GM19099 (cell line): ENCODE results near the gene CERS3.

Source experiments
- POLR2A ChIP-seq: IDR thresholded peaks from 3 replicates; pipeline ENCODE4 v1.6.1; 2011; ENCODE audit warnings: low read depth; ENCODE audit not compliant: insufficient read length; ENCODE audit errors: extremely low read depth

The CERS3 gene

DNA sequence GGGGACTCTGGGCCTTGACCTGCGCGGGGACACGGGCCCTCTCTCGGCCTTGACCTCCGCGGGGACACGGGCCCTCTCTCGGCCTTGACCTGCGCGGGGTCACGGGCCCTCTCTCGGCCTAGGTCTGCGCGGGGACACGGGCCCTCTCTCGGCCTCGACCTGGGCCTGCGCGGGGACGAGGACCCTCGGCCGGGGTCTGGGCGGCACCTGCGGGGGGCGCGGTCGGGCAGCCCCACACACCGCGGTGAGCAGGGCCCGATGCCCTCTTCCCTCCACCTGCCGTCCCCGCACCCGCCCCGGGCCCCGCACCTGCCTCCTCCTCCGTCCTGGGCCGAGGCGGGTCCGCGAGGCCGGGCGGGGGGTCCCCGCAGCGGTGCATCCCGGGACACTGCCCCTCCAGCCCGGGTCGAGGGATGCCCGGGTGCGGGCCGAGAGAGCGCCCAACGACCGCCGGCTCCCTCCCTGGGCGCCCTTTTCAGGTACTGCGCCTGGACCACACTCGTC is 15.6 kb upstream of the CERS3 start:
- no peak for TF ChIP-seq POLR2A

- TF ChIP-seq POLR2A, result no peak
Measured at GRCh38 chr15:100542290-100542689, 13.5 kb upstream of the CERS3 start.

DNA sequence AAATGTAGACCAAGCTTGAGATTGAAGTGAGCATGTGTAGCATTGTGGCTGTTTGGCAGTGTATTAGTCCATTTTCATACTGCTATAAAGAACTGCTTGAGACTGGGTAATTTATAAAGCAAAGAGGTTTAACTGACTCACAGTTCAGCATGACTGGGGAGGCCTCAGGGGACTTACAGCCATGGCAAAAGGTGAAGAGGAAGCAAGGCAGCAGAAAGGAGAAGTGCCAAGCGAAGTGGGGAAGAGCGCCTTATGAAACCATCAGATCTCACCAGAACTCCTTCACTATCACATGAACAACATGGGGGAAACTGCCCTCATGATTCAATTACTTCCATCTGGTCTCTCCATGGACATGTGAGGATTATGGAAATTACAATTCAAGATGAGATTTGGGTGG is 8.6 kb upstream of the CERS3 start:
- TF ChIP-seq POLR2A, result no peak

- no peak for TF ChIP-seq POLR2A
Measured at GRCh38 chr15:100536733-100537132, 8.0 kb upstream of the CERS3 start.

GRCh38 chr15:100533886-100534285 is 5.1 kb upstream of the CERS3 start:
- TF ChIP-seq POLR2A, result no peak

DNA sequence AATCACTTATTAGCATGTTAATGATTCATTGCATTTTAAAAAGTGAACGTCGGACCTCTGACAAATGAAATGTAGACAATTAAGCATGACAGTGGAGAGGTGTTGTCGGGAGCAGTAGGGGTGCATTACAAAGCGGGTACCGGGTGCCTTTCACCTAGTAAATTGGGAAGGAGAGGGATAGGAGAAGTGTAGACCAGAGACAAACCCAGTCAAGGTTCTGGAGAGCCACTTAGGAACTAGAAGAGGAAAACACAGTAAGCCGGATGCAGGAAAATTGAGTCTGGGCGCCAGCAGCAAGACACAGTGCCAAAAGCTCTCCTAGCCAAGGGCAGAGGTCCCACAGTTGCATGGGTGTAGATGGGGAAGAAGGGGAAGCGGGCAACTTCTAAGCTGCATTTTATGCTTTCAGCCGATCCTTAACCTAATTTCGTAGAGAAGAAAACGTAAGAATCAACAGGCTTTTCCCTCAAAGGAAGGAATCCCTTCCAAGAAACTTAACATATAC is 3.1 kb upstream of the CERS3 start:
- TF ChIP-seq POLR2A, result no peak

DNA sequence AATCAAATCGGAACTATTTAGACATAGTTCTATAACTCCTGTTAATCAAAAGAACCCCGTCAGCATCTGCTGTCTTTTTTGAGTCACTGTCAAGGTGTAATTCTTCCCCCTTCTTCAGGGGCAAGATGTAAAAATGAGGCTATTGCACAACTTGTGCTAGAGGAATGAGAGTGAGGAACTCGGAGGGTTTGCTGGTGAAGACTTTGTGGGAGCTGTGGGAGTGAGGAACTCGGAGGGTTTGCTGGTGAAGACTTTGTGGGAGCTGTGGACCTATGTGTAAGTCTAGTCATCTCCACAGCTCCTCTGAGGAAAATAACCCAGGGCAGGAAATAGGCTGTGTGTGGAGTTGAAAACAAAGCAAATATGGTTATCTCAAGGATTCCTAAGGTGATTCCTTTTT is 2.5 kb upstream of the CERS3 start:
- TF ChIP-seq POLR2A, result no peak

DNA sequence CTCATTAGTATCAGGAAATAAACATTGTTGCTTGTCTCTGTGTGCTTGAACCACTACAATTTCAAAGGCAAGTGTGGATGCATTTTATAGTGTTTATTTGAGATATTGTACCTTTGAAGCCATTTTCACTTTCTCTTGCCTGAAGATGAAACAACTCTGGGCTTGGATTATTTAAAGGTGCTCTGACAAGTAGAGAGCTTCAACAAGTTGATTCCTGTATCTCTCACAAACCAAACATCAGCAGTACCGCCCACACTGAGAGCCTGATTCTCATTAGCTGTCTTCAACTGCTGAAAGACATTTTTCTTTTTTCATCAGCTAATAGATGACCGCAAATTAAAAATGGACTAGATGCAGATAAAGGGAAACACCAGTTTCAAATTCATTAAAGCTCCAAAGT is 806 bp upstream of the CERS3 start:
- no peak for TF ChIP-seq POLR2A

DNA sequence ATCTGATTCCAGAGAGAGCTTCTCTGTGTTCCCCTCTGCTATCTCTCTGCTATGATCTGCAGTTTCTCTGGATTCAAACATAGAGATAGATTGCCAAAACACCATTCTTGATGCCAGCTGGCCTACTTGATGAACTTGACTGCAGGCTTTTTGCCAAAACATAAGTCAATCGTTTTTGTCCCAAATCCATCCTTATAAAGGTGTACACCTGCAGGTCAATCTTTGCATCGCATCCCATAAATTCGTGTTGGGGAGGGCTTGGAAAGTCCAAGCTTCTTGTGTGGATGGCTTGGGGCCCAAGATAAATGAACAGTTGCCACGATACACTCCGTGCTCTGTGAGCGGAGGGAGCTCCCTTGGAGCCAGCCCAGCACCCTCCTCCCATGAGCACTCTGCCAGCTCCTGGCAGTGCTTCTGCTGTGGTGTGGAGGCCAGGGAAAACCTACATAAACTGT is 2.7 kb downstream of the CERS3 start:
- TF ChIP-seq POLR2A, result no peak

DNA sequence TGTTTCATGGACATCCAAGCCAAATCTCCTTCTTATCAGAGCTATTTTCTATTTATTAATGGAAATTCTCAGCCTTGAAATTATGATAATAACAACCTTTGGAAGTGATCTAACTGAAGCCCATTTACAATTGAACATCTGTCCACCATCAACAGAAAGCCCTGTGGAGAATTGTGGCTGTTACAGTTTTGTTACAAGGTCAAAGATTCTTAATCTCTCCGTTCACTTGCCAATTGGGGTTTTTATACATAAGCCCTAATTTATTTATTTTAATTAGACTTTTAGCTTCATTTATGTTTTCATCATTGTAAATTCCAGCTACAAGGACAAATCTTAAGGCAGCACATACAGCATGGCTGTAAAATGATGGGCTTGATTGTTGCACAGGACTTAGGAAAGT is 3.3 kb downstream of the CERS3 start:
- TF ChIP-seq POLR2A, result no peak

- TF ChIP-seq POLR2A, result no peak
Measured at GRCh38 chr15:100524326-100524725, 4.4 kb downstream of the CERS3 start.

DNA sequence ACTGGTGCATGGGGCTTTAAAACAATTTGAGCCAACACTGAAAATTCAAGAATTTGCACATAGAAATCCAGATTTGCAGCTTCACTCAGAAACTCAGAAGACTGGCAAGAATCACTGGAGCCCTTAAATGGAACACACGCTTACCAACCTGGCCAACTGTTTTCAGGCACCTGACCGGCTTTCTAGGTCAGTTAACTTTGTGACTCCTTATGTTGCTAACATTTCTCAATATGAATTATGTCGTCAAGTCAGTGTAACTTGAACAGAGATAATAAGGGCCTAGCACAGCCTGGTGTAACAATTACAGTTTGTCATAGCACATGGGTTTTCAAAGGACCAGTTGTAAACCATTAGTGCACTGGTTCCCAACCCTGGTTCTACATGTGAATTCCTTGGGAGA is 6.8 kb downstream of the CERS3 start:
- no peak for TF ChIP-seq POLR2A

DNA sequence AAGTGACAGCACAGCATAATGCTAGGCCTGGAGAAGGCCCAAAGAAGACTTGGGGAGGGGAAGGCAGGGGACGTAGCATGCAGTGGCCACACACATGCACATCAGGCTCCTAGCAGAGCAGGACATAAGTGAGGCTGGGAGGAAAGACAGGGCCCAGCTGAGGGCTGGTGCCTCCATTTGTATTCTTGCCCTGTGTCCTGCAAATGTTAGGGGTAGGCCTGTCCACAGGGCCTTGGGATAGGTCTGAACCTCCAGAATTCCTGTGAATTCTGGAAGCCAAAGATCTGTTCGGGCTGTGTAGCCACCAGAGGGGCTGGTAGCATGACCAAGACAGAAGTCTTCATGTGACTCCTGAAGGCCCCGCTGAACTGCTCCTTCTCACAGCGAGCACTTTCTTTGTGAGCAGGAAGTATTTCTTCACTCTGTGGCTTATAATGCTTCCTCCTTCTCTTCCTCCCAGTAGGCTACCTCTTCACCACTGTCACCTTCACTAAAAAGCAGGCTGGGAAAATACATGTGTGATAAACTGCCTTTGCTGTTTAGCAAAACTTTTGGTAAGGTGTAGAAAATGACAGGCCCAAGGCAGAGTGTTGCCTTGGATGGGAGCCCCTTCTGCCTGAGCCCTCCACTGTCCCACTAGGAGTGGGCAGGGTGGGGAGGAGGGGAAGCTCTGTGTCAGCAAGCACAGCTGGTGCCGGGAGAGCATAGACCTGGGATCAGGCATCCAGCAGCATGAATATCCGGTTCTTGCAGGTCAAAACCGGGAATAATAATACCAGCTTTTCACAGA is 8.4 kb downstream of the CERS3 start:
- no peak for TF ChIP-seq POLR2A

DNA sequence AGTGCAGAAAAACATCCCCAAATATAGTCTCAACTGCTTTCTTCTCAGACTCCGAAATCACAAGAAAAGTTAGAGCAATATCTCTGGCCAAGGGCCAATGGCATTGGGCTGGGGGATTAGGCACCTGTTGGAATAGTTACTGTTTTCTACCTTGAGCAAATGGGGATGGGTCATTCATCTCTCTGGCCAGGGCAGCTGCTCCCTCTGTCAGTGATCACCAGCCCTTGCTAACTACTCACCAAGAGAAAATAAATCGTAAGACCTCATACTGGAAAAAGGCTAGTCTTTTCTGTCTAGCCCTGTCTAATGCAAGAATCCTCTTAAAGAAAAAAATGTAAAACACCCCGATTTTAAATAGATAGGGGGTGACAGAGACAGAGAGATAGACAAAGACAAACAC is 10.9 kb downstream of the CERS3 start:
- TF ChIP-seq POLR2A, result no peak

DNA sequence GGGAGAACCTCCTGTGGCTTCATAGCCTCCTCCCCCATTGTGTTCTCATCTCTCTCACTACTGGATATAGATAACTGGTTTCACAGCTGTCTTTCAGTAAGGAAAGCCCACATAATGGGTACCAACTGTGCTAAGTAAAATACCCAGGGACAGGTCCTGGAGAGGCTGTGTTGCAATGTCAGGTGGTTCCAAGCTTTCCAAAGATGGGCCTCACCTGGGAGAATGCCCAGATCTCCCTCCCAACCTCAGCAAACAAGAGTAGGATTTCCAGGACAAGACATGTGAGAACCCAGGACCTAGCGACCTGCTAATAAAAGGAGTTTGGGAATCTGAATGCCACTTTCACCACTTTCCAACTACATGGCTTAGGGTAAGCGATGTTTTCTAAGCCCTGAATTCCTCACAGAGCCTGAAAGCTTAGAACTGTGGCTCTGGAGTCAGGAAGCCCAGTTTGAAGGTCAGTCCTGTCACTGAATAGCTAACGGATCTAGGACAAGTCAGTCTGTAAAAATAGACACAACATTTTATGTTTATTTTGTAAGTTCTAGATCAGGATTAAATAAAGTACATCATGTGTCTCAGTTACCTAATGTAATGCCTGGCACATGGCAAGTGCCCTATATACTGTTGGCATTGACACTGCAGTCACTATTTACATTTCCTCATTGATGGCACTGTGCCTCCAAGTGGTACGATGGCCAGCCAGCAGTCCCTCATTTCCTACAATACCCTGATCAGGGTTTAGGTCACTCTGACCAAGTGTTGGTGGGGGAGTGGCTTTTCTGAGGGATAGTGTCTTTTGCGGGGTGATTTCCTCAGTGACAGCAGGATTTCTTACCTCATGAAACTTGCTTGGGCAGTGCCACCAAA is 11.9 kb downstream of the CERS3 start:
- no peak for TF ChIP-seq POLR2A

GRCh38 chr15:100515758-100516157 is 13.0 kb downstream of the CERS3 start:
- no peak for TF ChIP-seq POLR2A

DNA sequence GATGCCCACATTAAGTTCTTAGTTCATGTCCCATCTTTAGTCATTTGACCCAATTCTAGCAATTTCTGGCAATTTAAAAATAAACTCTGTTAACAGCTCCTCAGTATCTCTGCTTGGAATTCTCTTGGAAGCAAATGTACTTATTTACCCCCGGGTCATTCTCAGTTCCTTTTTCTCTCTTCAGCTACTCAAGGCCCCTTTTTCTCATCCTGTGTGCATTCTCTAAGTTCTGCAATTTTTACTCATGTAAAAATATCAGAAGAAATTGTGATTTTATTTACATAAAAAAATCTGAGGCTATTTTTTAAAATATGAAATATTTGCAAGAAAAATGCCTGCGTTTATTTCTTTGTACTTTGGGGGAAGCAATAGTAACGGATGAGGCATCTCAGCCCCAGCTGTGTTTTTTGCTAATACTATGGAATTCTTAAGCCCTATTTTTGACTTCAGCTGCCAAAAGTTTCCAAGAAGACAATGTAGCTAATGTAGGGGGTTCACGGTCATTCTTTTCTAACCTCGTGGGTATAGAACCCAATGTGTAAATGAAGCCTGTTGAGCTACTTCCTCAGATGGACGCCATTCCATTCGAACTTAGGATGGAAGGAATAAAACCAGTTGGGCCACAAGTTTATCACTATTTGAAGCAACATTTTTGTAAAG is 20.0 kb downstream of the CERS3 start:
- no peak for TF ChIP-seq POLR2A
